Myocyte (in vitro differentiated cells): ENCODE results near the gene USP13. TPM values are rescaled to one million over a fixed set of nuclear protein-coding genes. Genes with fewer than 3 reads are reported as not detected.

Experiments
- DNase-seq: peaks from one replicate; pipeline ENCODE4 v3.0.0-alpha.2; 2012; ENCODE audit warnings: low read depth
- total RNA-seq: library from RNA; depleted of rRNA; stranded (reverse); fragments of >200 nt; gene quantifications from 2 replicates; pipeline ENCODE4 v1.2.3, GENCODE V29; 2014

USP13 gene
- total RNA-seq, 1 donor from 2014 or later, result 50.1 TPM

GRCh38 chr3:179731544-179731943 is 78.7 kb downstream of the USP13 start:
- DNase-seq, result no peak

GRCh38 chr3:179732661-179733348 is 80.0 kb downstream of the USP13 start:
- DNase-seq, result peak; percentile 84

DNA sequence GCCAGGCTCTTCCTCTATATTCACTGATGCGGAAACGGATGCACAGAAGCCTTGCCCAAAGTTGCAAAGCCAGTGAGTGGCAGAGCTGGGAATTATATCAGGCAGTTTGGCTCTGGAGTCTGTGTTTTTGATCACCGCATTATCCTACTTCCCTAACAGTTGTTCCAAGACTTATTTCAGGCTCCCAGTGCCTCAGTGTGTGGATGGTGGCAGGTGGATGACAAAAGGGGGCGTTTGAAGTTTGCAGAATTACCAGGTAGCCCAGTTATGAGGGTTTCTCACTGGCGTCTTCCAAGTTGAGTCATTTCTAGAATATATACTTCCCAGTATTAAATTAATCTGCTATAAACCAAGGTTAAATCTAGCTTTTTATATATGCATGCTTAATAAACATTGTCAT is 81.0 kb downstream of the USP13 start:
- DNase-seq, result no peak

- DNase-seq, result peak; percentile 15
Observed at GRCh38 chr3:179734497-179735281, 81.8 kb downstream of the USP13 start.

GRCh38 chr3:179735321-179735720 is 82.5 kb downstream of the USP13 start:
- no peak for DNase-seq

DNA sequence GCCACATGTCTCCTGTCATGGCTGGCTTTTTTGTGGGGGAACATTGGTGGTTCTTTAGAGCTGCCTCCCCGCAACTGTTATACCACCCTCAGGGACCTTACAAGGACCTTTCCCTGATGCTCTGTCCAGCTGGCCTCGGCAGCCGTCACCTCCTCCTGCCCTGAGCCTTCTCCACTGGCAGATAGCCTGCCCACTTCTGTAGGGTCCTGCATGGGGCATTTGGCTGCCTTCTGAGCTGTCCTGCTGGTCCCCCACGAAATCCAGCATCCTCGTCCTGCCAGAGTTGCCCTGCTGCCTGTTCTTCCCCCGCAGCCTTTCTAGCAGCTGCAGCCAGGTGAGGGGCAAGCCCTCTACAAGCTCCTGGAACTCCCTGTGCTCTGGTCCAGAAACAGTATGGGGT is 86.2 kb downstream of the USP13 start:
- DNase-seq, result no peak

DNA sequence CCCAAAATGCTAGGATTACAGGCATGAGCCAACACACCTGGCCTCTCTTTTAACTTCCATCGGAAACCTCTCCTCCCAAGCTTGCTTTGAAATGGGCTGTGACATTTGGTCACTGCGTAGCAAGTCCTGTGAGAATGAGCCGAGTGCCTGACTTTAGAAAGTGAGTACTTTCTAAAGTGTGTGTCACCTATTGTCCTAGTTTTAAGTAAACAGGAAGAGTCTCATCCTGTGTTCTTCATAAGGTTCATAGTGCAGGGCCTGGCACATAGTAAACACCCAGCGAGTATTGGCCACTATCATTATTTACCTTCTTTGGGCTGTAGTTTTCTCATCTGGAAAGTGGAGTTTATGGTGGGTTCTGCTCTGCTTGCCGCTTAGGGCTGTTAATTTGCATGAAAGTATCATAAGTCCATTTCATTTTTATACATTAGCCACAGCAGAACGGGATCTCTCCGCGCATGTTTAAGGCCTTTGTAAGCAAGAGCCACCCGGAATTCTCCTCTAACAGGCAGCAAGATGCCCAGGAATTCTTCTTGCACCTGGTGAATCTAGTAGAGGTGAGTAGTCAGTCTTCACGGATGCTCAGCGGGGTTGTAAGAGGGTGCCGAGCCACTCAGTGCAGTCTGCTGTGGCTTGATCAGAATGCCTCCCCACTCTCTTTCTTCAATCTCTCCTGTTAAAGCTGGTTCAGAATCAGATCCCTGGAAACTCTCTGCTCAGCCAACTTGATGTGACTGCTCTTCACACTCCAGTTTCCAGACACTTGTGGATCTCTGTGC is 87.2 kb downstream of the USP13 start:
- no peak for DNase-seq

GRCh38 chr3:179743913-179744312 is 91.1 kb downstream of the USP13 start:
- no peak for DNase-seq

GRCh38 chr3:179744667-179745066 is 91.8 kb downstream of the USP13 start:
- no peak for DNase-seq

DNA sequence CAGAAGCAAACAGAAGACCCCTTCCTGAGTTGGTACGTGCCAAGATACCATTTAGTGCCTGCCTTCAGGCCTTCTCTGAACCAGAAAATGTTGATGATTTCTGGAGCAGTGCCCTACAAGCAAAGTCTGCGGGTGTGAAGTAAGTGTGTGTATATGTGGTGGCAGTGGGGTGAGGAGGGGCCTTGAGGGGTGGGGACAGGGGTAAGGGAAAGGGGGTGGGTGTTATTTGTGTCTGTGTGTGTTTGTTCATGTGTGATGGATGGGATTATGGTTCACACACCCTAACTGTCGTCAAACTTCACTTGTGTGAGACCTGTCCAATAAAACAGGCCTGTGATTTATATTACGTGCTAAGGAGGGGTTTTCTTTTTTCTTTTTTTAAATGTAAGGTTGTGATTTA is 92.2 kb downstream of the USP13 start:
- no peak for DNase-seq

DNA sequence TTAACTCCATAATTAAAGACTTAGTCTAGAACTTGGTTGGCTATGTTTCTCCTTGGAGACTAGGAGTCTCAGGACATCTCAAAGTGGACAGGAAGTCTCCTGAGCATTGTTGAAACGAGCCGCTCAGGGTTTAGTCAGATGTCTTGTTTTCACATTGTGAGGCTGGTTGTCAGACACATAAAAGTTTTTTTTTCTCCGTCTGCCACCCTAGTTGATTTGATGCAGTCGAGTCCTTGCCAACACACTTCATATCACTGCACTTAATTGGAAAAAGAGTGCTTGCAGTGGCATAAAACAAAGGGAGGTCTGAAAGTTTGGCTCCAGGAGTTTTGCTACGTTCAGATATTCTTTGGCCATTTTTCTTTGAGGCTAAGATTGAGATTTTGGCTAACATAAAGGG is 92.9 kb downstream of the USP13 start:
- no peak for DNase-seq

DNA sequence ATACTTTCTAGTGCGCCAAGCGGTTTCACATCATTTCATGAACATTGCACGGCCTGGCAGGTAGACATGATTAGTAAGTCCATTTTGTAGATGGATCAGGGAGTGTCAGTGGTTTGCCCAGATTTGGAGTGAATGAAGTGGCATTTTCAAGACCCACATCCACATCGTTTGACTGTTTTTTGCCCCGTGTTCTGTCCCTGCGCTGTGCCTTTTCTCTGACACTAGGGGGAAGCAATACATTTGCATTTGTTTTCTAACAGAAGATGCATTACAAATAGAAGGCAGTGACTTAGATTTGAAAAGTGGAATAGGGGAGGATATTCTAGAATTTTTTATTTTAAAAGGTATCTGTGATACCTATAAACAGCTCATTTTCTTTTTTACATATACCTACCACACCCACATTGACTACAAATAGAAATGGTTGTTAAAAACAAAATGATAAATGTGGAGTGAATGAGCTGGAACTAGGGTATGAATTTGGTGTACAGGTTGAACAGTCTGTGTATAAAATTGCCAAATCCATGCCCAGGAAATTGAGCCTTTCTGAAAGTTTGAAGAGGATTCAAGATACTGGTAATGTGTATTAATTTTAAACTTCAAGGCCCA is 98.0 kb downstream of the USP13 start:
- peak; percentile 25 for DNase-seq

DNA sequence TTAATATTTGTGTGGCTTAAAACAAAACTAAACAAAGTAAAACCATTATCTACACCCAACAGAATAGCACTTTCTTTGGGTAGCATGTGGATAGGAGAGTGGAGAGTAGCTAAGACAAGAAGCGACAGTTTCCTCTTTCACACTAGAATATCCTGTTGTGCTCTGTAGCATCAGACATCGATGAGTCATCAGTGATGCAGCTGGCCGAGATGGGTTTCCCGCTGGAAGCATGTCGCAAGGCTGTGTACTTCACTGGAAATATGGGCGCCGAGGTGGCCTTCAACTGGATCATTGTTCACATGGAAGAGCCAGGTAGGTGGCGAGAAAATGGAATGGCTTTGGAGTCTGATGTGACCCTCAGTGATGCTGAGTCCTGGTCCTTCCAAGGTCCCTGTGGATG is 108.1 kb downstream of the USP13 start:
- peak; percentile 29 for DNase-seq

DNA sequence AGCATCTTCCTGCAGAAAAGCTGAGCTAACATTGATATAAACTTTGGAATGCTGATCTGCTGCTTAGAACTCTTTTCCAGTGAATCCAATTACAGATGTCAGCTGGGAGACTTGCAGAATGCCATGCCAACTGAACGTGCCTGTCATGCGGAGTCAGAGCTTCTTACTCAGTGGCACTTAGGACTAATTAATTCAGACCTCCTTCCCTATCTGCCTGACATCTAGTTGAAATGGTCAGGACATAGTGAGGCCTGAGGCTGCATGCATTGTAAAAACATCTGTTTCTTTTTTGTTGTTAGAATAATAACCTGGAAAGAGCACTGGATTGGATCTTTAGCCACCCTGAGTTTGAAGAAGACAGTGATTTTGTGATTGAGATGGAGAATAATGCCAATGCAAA is 112.6 kb downstream of the USP13 start:
- DNase-seq, result no peak

DNA sequence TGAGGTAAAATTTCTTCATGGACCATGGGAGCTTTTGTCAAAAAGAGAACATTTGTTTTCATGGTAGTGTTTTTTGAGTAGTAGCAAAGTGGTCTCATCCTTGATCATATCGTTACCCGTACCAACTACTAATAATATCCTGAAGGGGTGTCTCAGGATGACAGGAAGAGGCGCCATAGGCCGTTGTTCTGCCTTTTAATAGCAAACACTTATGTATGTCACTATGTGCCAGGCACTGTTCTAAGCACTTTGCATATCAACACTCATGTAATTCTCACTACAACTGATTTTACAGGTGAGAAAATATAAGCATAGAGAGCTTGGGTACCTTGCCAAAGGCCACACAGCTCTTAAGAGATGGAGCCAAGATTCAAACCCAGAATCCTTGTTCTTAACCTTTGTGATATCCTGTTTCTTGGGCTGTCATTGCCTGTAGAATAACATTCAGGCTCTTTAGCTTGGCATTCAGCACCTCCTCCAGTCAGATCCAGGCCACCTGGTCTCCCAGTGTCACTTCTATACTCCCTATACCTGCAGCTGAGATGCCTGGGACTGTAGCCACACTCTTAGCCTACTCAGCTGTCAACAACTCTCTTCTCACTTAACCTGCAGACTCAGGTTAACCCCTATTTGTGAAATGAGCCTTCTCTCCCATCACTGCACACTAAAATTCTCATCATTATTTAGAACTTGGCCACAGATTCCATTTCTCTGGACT is 113.7 kb downstream of the USP13 start:
- DNase-seq, result no peak

DNA sequence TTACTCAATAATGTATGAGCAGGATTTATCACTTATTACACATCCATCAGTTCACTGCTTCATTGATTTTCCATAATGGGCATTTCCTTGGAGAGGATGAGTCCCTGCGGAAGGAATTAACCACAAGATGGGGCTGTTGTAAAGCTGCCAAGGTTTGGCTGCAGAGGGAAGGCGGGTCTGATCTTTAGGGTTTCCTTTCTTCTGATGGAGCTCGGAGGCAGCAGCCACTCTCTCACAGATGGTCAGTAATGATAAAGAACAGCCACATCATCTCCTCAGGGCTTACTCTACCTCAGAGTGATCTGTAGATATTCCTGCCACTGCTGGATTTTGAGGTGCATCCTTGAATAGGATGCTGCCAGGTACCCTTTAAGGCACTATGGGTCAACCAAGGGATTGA is 115.2 kb downstream of the USP13 start:
- DNase-seq, result peak; percentile 39

DNA sequence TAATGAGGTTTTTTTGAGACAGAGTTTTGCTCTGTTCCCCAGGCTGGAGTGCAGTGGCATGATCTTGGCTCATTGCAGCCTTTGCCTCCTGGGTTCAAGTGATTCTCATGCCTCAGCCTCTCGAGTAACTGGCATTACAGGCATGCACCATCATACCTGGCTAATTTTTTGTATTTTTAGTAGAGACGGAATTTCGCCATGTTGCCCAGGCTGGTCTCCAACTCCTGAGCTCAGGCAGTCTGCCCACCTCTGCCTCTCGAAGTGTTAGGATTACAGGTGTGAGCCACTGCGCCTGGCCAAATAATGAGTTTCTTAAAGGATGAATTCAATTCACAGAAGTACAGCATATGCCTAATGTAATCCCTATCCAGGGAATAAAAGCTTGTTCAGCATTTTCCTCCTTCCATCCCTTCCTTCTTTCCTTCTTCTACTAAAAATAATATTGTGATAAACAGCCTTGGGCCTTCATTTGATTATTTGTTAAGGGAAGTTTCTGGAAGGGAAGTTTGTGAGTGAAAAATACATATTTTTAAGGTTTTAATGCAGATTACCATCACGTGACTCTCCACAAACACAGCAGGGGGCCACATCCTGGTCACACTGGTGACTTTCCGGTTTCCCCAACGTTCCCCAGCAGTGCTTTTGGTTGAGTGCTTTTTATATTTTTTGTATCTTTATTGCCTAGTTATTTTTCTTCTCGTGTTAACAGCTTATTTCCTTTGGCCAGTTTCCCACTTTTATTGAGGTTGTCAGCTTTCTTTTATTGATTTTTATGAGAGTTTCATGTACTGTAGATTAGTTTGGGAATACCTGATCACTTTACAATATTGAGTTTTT is 116.8 kb downstream of the USP13 start:
- no peak for DNase-seq

GRCh38 chr3:179771797-179772196 is 119.0 kb downstream of the USP13 start:
- DNase-seq, result no peak

DNA sequence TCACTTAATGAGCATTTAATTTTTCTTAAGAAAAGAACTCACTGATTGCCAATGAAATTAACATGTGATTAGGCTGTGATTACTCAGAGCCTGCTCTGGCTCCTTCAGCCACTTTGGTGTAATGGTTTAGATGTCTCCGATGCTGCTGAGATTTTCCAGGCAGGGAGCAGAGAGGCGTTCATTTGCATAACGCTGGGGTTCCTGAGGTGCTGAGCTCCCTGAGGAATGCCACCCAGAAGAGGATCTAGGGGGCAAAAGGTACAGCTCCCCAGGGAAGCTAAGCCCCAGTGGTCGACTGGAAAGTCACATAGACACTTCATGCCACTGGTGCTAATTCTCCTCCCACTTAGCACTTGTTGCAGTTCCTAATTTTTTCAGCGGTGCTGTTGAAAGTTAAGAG is 119.5 kb downstream of the USP13 start:
- DNase-seq, result no peak
